Esophagus muscularis mucosa (tissue), 4 donors: ENCODE data around the gene PGAM2. TPM values are rescaled to one million over a fixed set of nuclear protein-coding genes. Genes with fewer than 3 reads are reported as not detected.

Experiments used
- DNase-seq: peaks from one replicate; pipeline ENCODE4 v3.0.0-alpha.2; 2017; ENCODE audit errors: extremely low spot score
- H3K27ac ChIP-seq, 4 donors: fragments of 200-600 bp; sonication (generic); replicated peaks in 1 of 4; 1 replicate in 3 of 4; 2 replicates in 1 of 4; pipeline ENCODE4 v1.5.1; 2016 to 2019; ENCODE audit warnings: mild to moderate bottlenecking in 1 of 4
- H3K27me3 ChIP-seq, 4 donors: fragments of 200-600 bp; sonication (generic); one replicate each; pipeline versions ENCODE4 v1.5.1 to v1.6.0; 2016 to 2019
- H3K36me3 ChIP-seq, 4 donors: fragments of 200-600 bp; sonication (generic); one replicate each; pipeline ENCODE4 v1.5.1; 2016 to 2019
- H3K4me1 ChIP-seq, 4 donors: fragments of 200-600 bp; sonication (generic); one replicate each; pipeline ENCODE4 v1.5.1; 2016 to 2019
- H3K4me3 ChIP-seq, 4 donors: fragments of 200-600 bp; sonication (generic); 1 replicate in 2 of 4; 2 replicates in 2 of 4; pipeline ENCODE4 v1.5.1; 2016 to 2019; ENCODE audit warnings: mild to moderate bottlenecking in 4 of 4, moderate library complexity in 1 of 4
- H3K9me3 ChIP-seq, 4 donors: fragments of 200-600 bp; sonication (generic); 1 replicate in 3 of 4; 2 replicates in 1 of 4; pipeline ENCODE4 v1.5.1; 2016 to 2019
- CTCF ChIP-seq, 3 experiments: fragments of 200-600 bp in 2 of 3; fragments of 450-650 bp in 1 of 3; sonication (generic) in 2 of 3; IDR thresholded peaks; one replicate each; pipeline ENCODE4 v1.5.1; 2017 to 2019; ENCODE audit warnings: antibody characterized with exemption in 3 of 3, mild to moderate bottlenecking in 2 of 3, moderate library complexity in 1 of 3
- EP300 ChIP-seq: sonication (generic); formaldehyde crosslinking; IDR thresholded peaks from one replicate; pipeline ENCODE4 v1.6.1; 2017; ENCODE audit warnings: antibody characterized with exemption
- POLR2A ChIP-seq: fragments of 450-650 bp; IDR thresholded peaks from one replicate; pipeline ENCODE4 v1.6.1; 2017; ENCODE audit warnings: antibody characterized with exemption, moderate library complexity, mild to moderate bottlenecking, low read depth
- POLR2AphosphoS5 ChIP-seq, 2 donors: sonication (generic); formaldehyde crosslinking; IDR thresholded peaks; one replicate each; pipeline ENCODE4 v1.6.1; 2017; ENCODE audit warnings: antibody characterized with exemption in 2 of 2
- WGBS: methylation state at CpG from one replicate; pipeline ENCODE4 v1.1.5; 2018; 5-methylcytosine and 5-hydroxymethylcytosine counted together
- intact Hi-C: fragments of 100-400 bp; cut with DNase I; formaldehyde crosslinking; loops from one replicate; pipeline ENCODE4 v1.15.1; 2023
- total RNA-seq, 4 donors: library from RNA; depleted of rRNA; stranded (reverse); fragments of >200 nt; gene quantifications; one replicate each; pipeline versions ENCODE4 v1.1.0 to v1.2.1, GENCODE V29; 2016

Gene PGAM2
- total RNA-seq, 4 donors from 2014 or later, result 0.52 to 1.8 (median 0.66) TPM; not detected in 1

- TF ChIP-seq POLR2A (no peak), POLR2AphosphoS5 (IDR thresholded peaks at IDR 0.05) (no peak), CTCF (IDR thresholded peaks at IDR 0.05) (no peak), EP300 (no peak)
- H3K9me3 ChIP-seq, result no peaks in the 10 kb centered on the region
- WGBS, result 80% methylated on average over 9 of the region's 9 CpGs
- no peaks in the 10 kb centered on the region for H3K27me3 ChIP-seq
- H3K36me3 ChIP-seq, result peaks cover 37 to 83% (median 82%) of the 10 kb centered on the region in 4 donors
- H3K4me3 ChIP-seq, result no peak overlapping the region
- DNase-seq, result no peak
- intact Hi-C loops, result no loop called here
- H3K27ac ChIP-seq, result no peak overlapping the region
- peaks cover 53 to 73% (median 61%) of the 10 kb centered on the region in 4 donors for H3K4me1 ChIP-seq
Observed at GRCh38 chr7:44077061-44077460, 11.7 kb upstream of the PGAM2 start.

DNA sequence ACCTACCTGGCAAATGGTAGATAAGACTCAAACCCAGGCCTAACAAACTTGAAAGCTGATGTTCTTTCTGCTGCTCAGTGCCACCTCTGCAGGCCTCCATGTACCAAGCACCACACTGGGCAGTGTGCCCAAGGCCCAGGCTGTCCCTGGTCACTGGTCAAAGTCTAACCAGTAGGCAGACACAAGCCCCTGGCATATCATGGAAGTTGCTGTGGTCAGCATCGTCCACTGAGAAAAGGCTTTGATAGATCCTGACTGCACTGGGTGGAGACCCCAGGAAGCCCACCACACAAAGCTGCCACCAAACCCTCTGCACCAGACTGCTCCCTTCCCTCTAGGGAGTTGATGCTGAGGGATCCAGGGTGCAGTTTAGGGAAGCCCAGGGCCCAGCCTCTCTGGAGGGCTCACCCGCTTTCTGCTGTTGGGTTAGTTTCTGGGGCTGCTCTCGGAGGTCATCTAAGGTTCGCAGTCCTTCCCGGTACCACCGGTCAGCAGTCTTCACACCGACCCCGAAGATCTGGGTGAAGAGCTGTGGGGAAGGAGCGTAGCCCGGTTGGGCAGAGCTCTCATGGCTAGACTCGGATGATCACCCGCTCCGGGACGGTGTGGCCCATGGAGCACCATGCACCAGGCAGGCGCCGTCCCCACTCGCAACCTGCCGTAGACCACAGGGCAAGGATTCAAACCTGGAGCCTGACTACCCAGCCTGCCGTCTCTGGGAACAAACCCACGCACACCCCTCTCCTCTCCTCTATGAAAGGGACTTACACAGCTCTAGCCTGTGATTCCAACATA lies 10.9 kb upstream of the PGAM2 start:
- H3K36me3 ChIP-seq, result peaks cover 37 to 83% (median 82%) of the 10 kb centered on the region in 4 donors
- H3K4me1 ChIP-seq, result peaks cover 56 to 73% (median 64%) of the 10 kb centered on the region in 4 donors
- H3K9me3 ChIP-seq, result no peaks in the 10 kb centered on the region
- intact Hi-C loops, result no loop called here
- WGBS, result 95% methylated on average over 11 of the region's 20 CpGs
- no peak for DNase-seq
- H3K27ac ChIP-seq, result no peak overlapping the region
- no peak overlapping the region for H3K4me3 ChIP-seq
- TF ChIP-seq CTCF (IDR thresholded peaks at IDR 0.05), result no peak
- H3K27me3 ChIP-seq, result no peaks in the 10 kb centered on the region

DNA sequence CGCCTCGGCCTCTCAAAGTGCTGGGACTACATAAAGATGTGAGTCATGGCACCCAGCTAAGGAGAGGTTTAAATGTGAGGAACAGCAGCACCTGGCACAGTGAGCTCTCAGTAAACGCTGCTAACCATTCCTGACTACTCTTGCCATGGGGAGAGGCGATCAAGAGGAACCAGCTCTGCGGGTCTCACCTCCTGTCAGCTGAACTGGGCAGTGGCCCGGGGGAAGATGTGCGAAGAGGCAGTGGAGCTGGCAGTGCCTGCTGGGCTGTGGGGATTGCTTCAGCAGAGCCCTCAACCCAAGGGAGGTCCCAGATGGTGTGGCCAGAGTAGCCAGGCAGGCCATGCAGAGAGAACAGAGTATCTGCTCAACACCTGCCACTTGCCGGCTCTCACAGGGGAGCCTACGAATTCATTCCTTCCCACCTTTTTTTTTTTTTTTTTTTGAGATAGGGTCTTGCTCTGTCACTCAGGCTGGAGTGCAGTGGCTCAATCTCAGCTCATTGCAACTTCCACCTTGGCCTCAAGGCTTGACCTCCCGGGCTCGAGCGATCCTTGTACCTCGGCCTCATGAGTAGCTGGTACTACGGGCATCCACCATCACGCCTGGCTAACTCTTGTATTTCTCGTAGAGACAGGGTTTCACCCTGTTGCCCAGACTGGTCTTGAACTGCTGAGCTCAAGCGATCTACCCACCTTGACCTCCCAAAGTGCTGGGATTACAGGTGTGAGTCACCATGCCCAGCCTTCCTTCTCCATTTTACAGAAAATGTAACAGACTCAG lies 10.1 kb upstream of the PGAM2 start:
- peaks cover 48 to 69% (median 59%) of the 10 kb centered on the region in 4 donors for H3K4me1 ChIP-seq
- H3K9me3 ChIP-seq, result no peaks in the 10 kb centered on the region
- no peaks in the 10 kb centered on the region for H3K27me3 ChIP-seq
- no peak for TF ChIP-seq EP300
- no peak for TF ChIP-seq POLR2A
- TF ChIP-seq CTCF (IDR thresholded peaks at IDR 0.05), result no peak
- no peak for TF ChIP-seq POLR2AphosphoS5 (IDR thresholded peaks at IDR 0.05)
- H3K4me3 ChIP-seq, result no peak overlapping the region
- peaks cover 37 to 80% (median 78%) of the 10 kb centered on the region in 4 donors for H3K36me3 ChIP-seq
- intact Hi-C loops, result no loop called here
- 91% methylated on average over 17 of the region's 17 CpGs for WGBS
- peak overlapping the region in 1 of 4 donors; percentile 74 for H3K27ac ChIP-seq
- DNase-seq, result no peak

DNA sequence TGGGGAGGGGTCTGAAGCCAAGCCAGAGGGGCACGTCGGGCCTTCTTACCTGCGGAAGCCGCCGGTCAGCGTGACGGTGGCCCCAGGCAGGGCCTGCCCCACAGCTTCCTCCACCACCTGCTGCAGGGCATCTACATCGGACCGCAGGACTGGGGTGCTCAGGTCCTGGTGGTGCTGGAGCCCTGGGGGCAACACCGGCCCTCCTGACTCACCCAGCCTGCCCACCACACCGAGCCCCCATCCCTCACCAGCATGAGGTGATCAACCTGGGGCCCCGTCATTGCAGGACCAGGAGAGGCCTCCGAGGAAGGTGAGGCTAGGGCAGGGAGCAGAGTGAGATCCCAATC lies 9.0 kb upstream of the PGAM2 start:
- Histone ChIP-seq H3K36me3 (peaks cover 30 to 68% (median 67%) of the 10 kb centered on the region in 4 donors), H3K9me3 (no peaks in the 10 kb centered on the region), H3K27me3 (no peaks in the 10 kb centered on the region), H3K4me1 (peaks cover 38 to 58% (median 49%) of the 10 kb centered on the region in 4 donors), H3K27ac (peak overlapping the region; percentile 61 to 78 (median 72)), H3K4me3 (peak overlapping the region in 1 of 4 donors; percentile 32)
- intact Hi-C loops, result no loop called here
- 89% methylated on average over 9 of the region's 13 CpGs for WGBS
- DNase-seq, result no peak
- no peak for TF ChIP-seq CTCF (IDR thresholded peaks at IDR 0.05)
- no peak for TF ChIP-seq EP300
- no peak for TF ChIP-seq POLR2AphosphoS5 (IDR thresholded peaks at IDR 0.05)
- no peak for TF ChIP-seq POLR2A
